ENCODE measurements around the gene GIPC3.
"Not testable (repeated sequence)": the region's sequence is repeated elsewhere in the genome, so short reads cannot be mapped to it uniquely, and the experiment has no call there.

The GIPC3 gene

GRCh38 chr19:3551792-3552095 lies 33.5 kb upstream of the GIPC3 start:
- H3K9me3 ChIP-seq (ENCODE audit: control insufficient read depth in 2 of 2, low read length in 2 of 2): no peaks in the 10 kb centered on the region
- H3K36me3 ChIP-seq (ENCODE audit: control insufficient read depth in 2 of 2, insufficient read depth in 2 of 2, low read length in 2 of 2): no peaks in the 10 kb centered on the region
- H3K27me3 ChIP-seq (ENCODE audit: control insufficient read depth in 1 of 2, insufficient read depth in 2 of 2, low read length in 2 of 2): no peaks in the 10 kb centered on the region
- no peak overlapping the region for H3K9ac ChIP-seq (ENCODE audit: low read length in 2 of 2)
- no peak overlapping the region for H3K4me3 ChIP-seq (ENCODE audit: low read length in 2 of 2)
- no peak overlapping the region for H3K27ac ChIP-seq (ENCODE audit: low read length)
- H3K4me1 ChIP-seq (ENCODE audit: control insufficient read depth, insufficient read depth, low read length): peaks cover 19% of the 10 kb centered on the region

- H3K4me1 ChIP-seq (ENCODE audit: control insufficient read depth, insufficient read depth, low read length): peaks cover 26% of the 10 kb centered on the region
Measured at GRCh38 chr19:3554254-3555083, 30.8 kb upstream of the GIPC3 start.

GRCh38 chr19:3555653-3556422 lies 29.4 kb upstream of the GIPC3 start:
- no peaks in the 10 kb centered on the region for H3K36me3 ChIP-seq (ENCODE audit: control insufficient read depth in 2 of 2, insufficient read depth in 2 of 2, low read length in 2 of 2)
- H3K9ac ChIP-seq (ENCODE audit: low read length in 2 of 2): peak overlapping the region; percentile 71 to 76
- peak overlapping the region; percentile 75 to 94 for H3K4me3 ChIP-seq (ENCODE audit: low read length in 2 of 2)
- no peaks in the 10 kb centered on the region for H3K27me3 ChIP-seq (ENCODE audit: control insufficient read depth in 1 of 2, insufficient read depth in 2 of 2, low read length in 2 of 2)
- no peaks in the 10 kb centered on the region for H3K9me3 ChIP-seq (ENCODE audit: control insufficient read depth in 2 of 2, low read length in 2 of 2)
- no peak overlapping the region for H3K27ac ChIP-seq (ENCODE audit: low read length)
- peaks cover 26% of the 10 kb centered on the region for H3K4me1 ChIP-seq (ENCODE audit: control insufficient read depth, insufficient read depth, low read length)

More at GRCh38 chr19:3554254-3555083, 30.8 kb upstream of the GIPC3 start:
- Histone ChIP-seq H3K9ac (ENCODE audit: low read length in 2 of 2) (no peak overlapping the region), H3K9me3 (ENCODE audit: control insufficient read depth in 2 of 2, low read length in 2 of 2) (no peaks in the 10 kb centered on the region), H3K36me3 (ENCODE audit: control insufficient read depth in 2 of 2, insufficient read depth in 2 of 2, low read length in 2 of 2) (no peaks in the 10 kb centered on the region), H3K4me3 (ENCODE audit: low read length in 2 of 2) (no peak overlapping the region), H3K27me3 (ENCODE audit: control insufficient read depth in 1 of 2, insufficient read depth in 2 of 2, low read length in 2 of 2) (no peaks in the 10 kb centered on the region), H3K27ac (ENCODE audit: low read length) (no peak overlapping the region)

GRCh38 chr19:3556423-3556977 lies 28.8 kb upstream of the GIPC3 start:
- H3K4me1 ChIP-seq (ENCODE audit: control insufficient read depth, insufficient read depth, low read length): peaks cover 26% of the 10 kb centered on the region
- H3K27ac ChIP-seq (ENCODE audit: low read length): peak overlapping the region; percentile 49
- H3K9me3 ChIP-seq (ENCODE audit: control insufficient read depth in 2 of 2, low read length in 2 of 2): no peaks in the 10 kb centered on the region
- H3K36me3 ChIP-seq (ENCODE audit: control insufficient read depth in 2 of 2, insufficient read depth in 2 of 2, low read length in 2 of 2): no peaks in the 10 kb centered on the region
- H3K9ac ChIP-seq (ENCODE audit: low read length in 2 of 2): peak overlapping the region; percentile 71 to 76
- H3K4me3 ChIP-seq (ENCODE audit: low read length in 2 of 2): peak overlapping the region; percentile 75 to 94
- H3K27me3 ChIP-seq (ENCODE audit: control insufficient read depth in 1 of 2, insufficient read depth in 2 of 2, low read length in 2 of 2): no peaks in the 10 kb centered on the region

- H3K36me3 ChIP-seq (ENCODE audit: control insufficient read depth in 2 of 2, insufficient read depth in 2 of 2, low read length in 2 of 2): no peaks in the 10 kb centered on the region
- no peaks in the 10 kb centered on the region for H3K27me3 ChIP-seq (ENCODE audit: control insufficient read depth in 1 of 2, insufficient read depth in 2 of 2, low read length in 2 of 2)
- H3K4me1 ChIP-seq (ENCODE audit: control insufficient read depth, insufficient read depth, low read length): peaks cover 26% of the 10 kb centered on the region
- H3K9ac ChIP-seq (ENCODE audit: low read length in 2 of 2): peak overlapping the region; percentile 71 to 76
- H3K9me3 ChIP-seq (ENCODE audit: control insufficient read depth in 2 of 2, low read length in 2 of 2): no peaks in the 10 kb centered on the region
- peak overlapping the region; percentile 75 to 94 for H3K4me3 ChIP-seq (ENCODE audit: low read length in 2 of 2)
- peak overlapping the region; percentile 49 for H3K27ac ChIP-seq (ENCODE audit: low read length)
Measured at GRCh38 chr19:3556978-3557460, 28.3 kb upstream of the GIPC3 start.

- Histone ChIP-seq H3K27me3 (ENCODE audit: control insufficient read depth in 1 of 2, insufficient read depth in 2 of 2, low read length in 2 of 2) (no peaks in the 10 kb centered on the region), H3K9ac (ENCODE audit: low read length in 2 of 2) (peak within 1 kb of the TSS; percentile 75 to 76), H3K9me3 (ENCODE audit: control insufficient read depth in 2 of 2, low read length in 2 of 2) (no peaks in the 10 kb centered on the region), H3K36me3 (ENCODE audit: control insufficient read depth in 2 of 2, insufficient read depth in 2 of 2, low read length in 2 of 2) (no peaks in the 10 kb centered on the region), H3K4me3 (ENCODE audit: low read length in 2 of 2) (peak within 1 kb of the TSS; percentile 85 to 94), H3K27ac (ENCODE audit: low read length) (peak within 1 kb of the TSS; percentile 49), H3K4me1 (ENCODE audit: control insufficient read depth, insufficient read depth, low read length) (peaks cover 25% of the 10 kb centered on the region)
Measured at GRCh38 chr19:3557461-3558248, 27.6 kb upstream of the GIPC3 start, which contains the start of gene MFSD12. TSS of gene MFSD12 (minus strand) at chr19:3557586. CDS start at chr19:3557403, 183 bp downstream.

GRCh38 chr19:3563709-3564524 lies 21.4 kb upstream of the GIPC3 start:
- Histone ChIP-seq H3K4me1 (ENCODE audit: control insufficient read depth, insufficient read depth, low read length) (no peaks in the 10 kb centered on the region), H3K4me3 (ENCODE audit: low read length in 2 of 2) (no peak overlapping the region), H3K27ac (ENCODE audit: low read length) (no peak overlapping the region), H3K27me3 (ENCODE audit: control insufficient read depth in 1 of 2, insufficient read depth in 2 of 2, low read length in 2 of 2) (no peaks in the 10 kb centered on the region), H3K36me3 (ENCODE audit: control insufficient read depth in 2 of 2, insufficient read depth in 2 of 2, low read length in 2 of 2) (no peaks in the 10 kb centered on the region), H3K9me3 (ENCODE audit: control insufficient read depth in 2 of 2, low read length in 2 of 2) (no peaks in the 10 kb centered on the region), H3K9ac (ENCODE audit: low read length in 2 of 2) (no peak overlapping the region)

GRCh38 chr19:3565139-3565538 lies 20.1 kb upstream of the GIPC3 start:
- H3K27me3 ChIP-seq (ENCODE audit: control insufficient read depth in 1 of 2, insufficient read depth in 2 of 2, low read length in 2 of 2): no peaks in the 10 kb centered on the region
- no peak overlapping the region for H3K27ac ChIP-seq (ENCODE audit: low read length)
- no peaks in the 10 kb centered on the region for H3K9me3 ChIP-seq (ENCODE audit: control insufficient read depth in 2 of 2, low read length in 2 of 2)
- H3K4me1 ChIP-seq (ENCODE audit: control insufficient read depth, insufficient read depth, low read length): no peaks in the 10 kb centered on the region
- H3K9ac ChIP-seq (ENCODE audit: low read length in 2 of 2): no peak overlapping the region
- H3K36me3 ChIP-seq (ENCODE audit: control insufficient read depth in 2 of 2, insufficient read depth in 2 of 2, low read length in 2 of 2): no peaks in the 10 kb centered on the region
- no peak overlapping the region for H3K4me3 ChIP-seq (ENCODE audit: low read length in 2 of 2)

- H3K27ac ChIP-seq (ENCODE audit: low read length); H3K9ac ChIP-seq (ENCODE audit: low read length in 2 of 2); H3K9me3 ChIP-seq (ENCODE audit: control insufficient read depth in 2 of 2, low read length in 2 of 2); H3K4me3 ChIP-seq (ENCODE audit: low read length in 2 of 2); H3K36me3 ChIP-seq (ENCODE audit: control insufficient read depth in 2 of 2, insufficient read depth in 2 of 2, low read length in 2 of 2); H3K27me3 ChIP-seq (ENCODE audit: control insufficient read depth in 1 of 2, insufficient read depth in 2 of 2, low read length in 2 of 2): not testable (repeated sequence)
- peaks cover 18% of the 10 kb centered on the region for H3K4me1 ChIP-seq (ENCODE audit: control insufficient read depth, insufficient read depth, low read length)
Measured at GRCh38 chr19:3570042-3570441, 15.2 kb upstream of the GIPC3 start.

Data from stomach smooth muscle (tissue), 2 donors.